Stimulated activated CD4-positive, alpha-beta T cell treated with anti-CD3 and anti-CD28 coated beads, Interleukin-15, amount 100 ng/mL, for 1 hour (primary cell): ENCODE data around the gene PRR15.

Source experiments
- DNase-seq, 2 donors: peaks; one replicate each; pipeline ENCODE4 v3.0.0-alpha.2; 2020; ENCODE audit warnings: low read depth in 1 of 2, low spot score in 1 of 2

The PRR15 gene

DNA sequence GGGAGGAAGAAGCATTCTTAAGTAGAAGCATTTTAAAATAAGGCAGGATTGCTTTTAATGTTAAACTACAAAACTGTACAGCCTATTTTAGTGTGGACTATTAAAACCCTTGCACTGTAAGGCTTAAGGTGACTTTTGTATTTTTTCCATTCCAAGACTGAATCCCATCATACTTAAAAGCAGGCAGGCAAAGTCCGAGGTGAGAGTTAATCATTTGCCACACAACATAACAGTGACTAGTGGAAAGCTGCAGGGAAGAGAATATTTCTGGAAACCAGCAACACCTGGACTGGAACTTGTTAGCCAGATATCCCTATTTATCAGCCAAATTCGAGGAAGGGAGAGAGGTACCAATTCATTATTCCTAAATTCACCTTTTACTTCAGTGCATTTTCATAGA, 3.5 kb downstream of the PRR15 start:
- DNase-seq = no peak

DNA sequence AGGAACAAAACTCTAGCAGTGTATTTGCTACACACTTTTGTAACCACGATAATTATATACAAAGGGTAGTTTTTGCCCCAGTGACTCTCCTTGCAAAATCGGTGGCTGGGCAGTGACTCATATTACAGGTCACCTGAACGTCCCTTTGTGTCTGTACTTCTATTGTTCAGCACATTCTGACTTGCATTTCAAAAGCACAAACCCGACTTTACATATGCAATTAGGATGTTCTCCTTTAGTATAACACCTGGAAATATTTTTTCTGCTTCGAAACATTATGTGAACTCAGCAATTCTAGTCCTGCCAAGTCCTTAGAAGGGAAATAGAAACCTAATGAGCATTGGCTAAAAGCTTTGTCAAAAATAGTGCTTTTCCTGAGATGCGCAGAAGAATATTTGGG, 6.0 kb downstream of the PRR15 start:
- DNase-seq = no peak

DNA sequence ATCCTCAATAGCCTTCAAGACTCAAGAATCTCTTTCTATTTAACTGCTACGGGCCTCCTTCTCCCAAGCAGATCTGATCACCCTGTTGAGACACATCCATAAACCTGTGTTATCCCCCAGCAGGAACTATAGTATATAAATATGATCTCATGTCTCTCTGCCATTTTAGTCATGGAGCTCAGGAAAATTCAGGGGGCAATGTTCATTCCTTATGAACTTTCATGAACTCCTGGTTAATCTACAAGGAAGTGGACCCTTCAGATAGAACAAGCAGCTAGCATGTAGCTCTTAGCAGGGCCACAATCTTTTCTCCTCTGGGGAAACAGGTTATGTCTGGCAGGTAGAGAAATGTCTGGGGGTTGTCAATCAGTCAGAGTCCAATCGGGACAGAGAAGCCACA, 8.9 kb downstream of the PRR15 start:
- DNase-seq = no peak

DNA sequence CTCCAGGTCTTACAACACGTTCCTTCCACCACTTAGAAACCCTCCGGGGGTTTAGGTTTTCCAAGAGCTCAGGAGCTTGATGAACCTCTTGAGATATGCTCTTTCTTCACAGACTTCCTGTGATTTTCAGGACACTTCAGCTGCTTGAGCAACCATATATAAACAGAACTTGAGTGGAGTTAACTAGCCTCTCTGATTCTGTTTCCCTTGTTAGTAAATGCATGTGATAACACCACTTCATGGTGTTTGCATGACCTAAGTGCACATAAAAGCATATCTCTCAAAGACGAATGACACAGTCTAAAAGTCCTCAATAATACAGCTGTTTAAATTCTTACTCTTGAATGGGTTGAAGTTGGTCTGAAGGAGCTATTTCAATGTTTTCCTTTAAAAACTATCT, 9.9 kb downstream of the PRR15 start:
- DNase-seq = no peak

DNA sequence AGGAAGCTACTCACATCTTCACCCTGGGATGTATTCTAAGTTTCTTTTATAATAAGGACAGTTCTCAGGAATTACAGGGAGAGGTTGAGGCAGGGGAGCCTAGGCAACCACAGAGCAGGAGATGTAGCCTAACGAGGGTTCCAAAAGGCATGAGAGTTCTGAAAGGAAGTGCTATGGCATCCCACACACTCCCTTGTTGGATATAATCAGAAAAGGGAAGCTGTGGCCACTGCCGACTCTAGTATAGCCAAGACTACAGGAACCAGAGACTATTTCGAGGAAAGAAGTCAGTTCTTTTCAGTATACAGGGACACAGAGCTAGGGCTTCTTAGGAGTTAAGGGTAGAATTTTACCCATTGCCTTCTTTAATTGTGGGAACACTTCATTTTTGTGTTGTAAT, 11.0 kb downstream of the PRR15 start:
- no peak for DNase-seq

DNA sequence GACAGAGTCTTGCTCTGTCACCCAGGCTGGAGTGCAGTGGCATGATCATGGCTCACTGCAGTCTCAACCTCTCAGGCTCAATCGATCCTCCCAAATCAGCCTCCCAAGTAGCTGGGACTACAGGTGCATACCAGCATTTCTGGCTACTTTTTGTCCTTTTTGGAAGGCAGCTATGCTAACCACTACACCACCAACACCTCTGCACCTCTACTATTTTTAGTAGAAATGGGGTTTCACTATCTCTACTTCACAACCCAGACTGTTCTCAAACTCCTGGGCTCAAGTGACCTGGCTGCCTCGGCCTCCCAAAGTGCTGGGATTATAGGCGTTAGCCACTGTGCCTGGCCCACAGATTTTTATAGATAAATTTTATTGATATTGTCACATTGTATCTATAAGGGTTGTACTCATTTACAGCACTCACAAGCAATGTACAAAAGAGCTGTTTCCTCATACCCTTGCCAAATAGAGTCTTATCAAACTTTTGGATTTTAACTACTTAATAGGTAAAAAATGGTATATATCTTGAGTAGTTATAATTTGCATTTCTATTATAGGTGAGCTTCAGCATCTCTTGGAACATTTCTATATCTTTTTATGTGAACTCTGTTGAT, 23.7 kb downstream of the PRR15 start:
- DNase-seq = no peak

DNA sequence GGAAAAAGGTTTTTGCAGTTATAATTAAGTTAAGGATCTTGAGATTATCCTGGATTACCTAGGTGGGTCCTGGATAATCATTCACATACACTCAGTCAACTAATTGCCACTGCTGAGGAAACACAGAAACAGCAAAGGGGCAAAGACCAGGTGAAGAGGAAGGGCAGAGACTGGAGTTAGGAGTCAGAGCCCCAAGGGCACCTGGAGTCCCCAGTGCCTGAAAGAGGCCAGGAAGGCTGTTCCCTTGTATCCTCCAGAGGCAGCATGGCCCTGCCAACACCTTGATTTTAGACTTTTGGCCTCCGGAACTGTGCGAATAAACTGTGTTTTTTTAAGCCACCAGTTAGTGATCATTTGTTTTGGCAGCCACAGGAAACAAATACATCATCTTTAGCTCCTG, 24.6 kb downstream of the PRR15 start:
- DNase-seq = no peak

DNA sequence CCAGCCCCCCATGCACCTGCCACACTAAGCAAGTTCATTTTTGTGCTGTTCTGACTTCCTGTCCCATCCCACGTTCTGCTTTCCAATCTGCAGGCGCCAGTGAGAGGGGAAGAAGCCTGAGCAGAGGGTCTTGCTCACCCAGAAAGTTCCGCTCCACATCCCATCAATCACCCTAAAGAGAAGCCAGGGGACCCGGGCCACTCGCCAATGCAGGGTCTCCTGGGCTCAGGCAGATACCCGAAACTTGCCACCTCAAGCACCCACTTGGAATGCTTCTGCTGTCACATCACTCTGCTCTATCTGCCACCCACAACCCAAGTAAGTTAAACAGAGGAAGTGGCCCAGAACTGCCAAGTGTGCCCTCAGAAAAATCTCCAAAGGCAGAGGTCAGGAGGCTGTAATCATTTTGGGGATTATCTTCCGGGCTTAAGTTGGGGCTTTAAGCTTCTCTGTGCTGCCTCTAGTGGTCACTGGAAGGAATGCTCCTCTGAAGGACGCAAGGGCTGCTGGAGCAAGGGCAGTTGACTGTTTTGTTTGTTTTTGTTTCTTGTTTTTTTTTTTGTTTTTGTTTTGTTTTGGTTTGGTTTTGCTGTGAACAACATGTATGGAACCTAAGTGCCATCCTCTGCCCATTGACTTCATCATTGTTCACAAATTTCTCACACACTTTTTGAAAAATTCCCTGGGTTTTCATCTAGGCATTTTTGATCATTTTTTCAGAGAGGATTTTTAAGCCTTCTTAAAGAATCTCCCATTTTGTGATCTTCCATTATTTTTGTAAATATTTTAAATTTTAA, 25.5 kb downstream of the PRR15 start:
- DNase-seq = no peak

DNA sequence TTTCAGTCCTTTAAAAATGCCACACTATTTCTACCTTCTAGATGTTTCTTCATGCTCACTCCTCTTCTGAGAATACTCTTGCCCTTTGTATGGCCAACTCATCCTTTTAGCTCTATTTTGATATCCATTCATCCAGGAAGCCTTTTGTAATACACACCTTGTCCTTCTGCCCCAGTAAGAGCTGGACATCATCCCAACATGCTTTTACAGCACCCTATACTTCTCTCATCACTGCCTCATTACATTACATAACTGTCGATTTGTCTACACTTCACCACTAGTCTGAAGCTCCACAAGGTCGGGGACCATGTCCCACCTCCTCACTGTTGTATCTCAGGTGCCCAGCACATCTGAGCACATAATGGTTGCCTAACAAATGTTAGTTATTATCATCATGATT, 29.2 kb downstream of the PRR15 start:
- no peak for DNase-seq

DNA sequence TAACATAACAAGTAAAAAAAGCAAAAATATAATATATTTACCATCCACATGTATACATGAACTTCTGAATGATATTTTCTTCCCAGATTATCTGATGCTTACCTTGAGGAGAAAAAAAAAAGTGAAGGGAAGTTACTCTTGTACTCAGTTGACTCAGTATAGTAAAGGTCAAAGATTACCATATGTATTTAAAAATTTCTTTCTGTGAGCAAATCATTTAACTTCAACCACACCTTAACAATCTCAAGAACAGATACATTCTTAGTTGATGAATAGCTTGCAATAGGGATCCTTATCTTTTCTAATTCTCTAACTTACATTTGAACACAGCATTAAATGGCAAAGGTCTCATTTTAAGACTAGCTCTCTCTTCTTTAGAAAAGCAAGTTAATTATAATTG, 29.8 kb downstream of the PRR15 start:
- no peak for DNase-seq

DNA sequence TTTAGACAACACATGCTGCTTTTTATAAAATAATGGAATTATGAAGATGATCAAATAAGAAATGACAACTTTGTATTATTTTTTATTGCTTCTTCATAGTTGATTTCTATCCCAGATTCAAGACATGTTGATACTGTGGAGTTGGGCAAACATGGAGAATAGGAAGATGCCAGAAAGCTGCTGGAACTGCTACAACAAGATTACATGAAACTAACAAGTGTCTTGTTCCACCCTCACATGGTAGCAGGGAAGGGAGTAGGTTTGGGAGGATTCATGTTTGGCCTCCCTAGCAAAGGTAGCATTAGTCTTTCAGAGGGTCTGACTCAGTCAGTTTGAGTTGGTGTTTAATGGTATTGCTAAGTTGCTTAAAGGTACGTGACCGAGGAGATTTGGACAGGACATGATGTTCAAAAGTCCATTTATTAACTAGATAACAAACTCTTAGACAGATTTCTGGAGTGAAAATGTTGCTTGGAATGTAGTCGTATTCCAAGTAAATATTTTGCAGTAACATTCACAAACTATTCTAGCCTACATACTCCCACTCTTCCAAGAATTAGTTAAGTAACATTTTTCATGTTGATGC, 33.1 kb downstream of the PRR15 start:
- no peak for DNase-seq

DNA sequence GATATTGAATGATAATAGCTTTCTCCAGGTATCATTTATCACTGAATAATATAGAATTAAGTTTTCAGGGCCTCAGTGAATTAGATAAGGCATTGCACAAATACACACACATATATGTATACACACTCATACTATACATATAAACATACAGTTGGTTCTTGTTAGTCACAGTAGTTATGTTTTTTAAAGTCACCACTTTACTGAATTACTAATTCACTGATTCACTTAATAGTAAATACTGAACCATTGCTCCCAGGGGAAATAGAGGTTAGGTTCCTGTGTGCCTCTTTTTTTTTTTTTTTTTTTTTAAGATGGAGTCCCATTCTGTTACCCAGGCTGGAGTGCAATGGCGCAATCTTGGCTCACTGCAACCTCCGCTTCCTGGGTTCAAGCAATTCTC, 33.6 kb downstream of the PRR15 start:
- no peak for DNase-seq

DNA sequence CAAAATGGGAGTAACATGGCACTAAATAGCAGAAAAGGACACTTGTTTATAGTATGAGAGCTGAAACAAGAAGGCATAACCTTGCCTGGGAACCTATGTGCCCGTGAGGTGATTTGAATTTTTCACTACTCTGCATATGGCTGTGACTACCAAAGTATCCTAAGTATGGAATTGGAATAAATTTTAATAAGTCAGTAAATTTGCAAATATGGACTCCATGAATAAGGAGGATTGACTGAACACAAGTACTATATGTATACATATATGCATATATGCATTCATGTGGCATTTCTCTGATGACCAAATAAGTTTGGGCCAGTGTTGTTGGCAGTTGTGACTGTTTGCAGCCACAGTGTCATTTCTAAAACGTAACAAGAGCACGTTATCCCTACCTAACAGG, 34.5 kb downstream of the PRR15 start:
- no peak for DNase-seq

DNA sequence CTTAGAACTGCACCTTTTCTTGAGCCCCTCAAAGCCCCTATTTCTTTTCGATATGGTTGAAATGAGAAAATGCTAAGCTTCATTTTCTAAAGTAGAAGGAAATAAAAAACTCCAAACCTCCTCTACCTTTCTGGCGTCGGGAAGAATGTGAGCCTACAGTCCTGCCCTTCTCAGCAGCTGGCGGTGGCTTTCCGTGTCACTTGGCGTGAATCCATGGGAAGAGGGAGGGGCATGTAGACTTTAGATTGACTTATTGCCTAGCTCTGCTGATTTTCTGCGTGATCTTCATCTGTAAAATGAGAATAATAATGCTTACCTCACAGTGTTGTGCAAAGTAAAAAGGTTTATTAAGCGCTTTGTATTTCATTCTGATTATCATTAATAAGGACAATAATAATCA, 35.0 kb downstream of the PRR15 start:
- DNase-seq = no peak

DNA sequence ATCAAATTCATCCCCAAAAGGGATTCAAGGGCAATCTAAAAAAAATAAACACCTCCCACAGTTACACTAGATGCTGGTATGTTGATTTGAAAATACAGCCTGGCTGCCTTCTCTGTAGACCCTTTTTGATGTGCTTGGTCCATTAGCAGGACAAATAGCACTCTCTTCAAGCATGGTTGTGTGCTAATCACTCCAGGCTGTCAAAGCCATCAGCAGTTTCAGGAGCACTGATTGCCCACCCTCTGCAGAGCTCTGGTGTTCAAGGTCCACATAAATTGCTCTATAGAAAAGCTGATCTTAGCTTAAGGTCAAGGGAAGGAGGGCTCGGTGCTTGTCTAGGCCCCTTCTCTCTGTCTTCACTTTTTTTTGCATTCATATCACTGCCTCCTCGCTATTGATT, 35.4 kb downstream of the PRR15 start:
- DNase-seq = no peak

DNA sequence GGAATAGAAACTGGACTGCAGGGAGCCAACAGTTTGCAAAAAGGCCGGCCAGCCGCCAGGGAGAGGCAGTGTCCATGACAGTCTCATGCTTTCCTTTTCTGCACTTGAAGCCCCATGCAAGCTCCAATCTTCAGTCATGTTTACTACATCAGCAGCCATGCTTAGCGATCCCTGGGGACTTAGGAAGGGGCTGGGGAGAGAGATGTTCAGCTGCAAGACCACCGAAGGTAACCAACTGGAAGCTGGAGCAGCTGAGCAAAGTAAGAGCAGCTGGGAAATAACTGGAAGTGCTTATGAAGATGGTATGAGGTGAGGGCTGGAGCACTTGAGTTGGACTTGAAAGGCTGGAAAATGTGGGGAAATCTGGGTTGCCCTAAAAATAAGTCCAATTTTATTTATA, 37.0 kb downstream of the PRR15 start:
- DNase-seq = no peak

DNA sequence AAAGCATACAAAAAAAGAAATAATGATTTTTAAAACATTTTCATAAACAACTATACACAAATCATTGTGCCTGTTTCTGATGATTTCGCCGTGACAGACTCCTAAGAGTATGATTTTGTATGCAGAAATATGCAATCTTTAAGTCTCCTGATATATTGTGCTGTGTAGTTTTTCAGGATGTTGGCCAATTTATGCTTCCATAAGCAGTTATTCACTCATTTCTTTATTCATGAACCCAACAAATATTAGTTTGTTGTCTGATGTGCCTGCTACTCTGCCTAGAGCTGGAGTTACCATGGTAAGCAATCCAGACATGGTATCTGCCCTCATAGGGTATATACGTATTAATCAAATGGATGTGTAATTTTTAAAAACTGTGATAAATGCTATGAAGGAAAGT, 40.4 kb downstream of the PRR15 start:
- DNase-seq = no peak

DNA sequence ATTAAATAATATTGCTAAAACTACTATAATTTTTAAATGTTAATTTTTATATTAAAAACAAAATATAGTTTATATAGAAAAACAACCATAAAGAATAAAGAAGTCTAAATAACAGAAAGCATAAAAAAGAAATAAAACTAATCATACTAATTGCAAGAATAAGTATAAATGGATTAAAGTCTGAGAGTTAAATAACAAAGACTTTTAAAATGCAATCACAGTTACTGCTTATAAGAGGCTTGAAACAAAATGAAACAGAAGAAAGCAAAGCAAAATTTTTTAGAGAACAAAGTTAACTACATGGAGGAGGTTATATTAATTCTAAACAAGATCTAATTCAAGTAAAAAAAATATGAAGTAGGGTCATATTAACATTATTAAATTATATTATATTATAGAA, 41.1 kb downstream of the PRR15 start:
- DNase-seq = no peak

DNA sequence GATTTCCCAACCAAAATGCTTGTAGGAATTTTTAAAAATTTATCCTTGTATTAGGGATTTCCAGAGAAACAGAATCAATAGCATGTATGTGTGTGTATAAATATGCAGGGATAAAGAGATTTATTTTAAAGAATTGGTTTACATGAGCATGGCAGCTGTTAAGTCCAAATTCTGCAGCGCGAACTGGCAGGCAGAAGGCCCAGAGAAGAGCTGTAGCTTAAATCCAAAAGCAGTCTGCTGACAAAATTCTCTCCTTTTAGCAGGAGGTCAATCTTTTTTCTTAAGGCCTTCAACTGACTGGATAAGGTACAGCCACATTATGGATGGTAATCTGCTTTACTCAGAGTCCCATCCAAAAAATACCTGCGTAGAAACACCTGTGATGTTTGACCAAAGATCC, 42.0 kb downstream of the PRR15 start:
- DNase-seq = no peak

DNA sequence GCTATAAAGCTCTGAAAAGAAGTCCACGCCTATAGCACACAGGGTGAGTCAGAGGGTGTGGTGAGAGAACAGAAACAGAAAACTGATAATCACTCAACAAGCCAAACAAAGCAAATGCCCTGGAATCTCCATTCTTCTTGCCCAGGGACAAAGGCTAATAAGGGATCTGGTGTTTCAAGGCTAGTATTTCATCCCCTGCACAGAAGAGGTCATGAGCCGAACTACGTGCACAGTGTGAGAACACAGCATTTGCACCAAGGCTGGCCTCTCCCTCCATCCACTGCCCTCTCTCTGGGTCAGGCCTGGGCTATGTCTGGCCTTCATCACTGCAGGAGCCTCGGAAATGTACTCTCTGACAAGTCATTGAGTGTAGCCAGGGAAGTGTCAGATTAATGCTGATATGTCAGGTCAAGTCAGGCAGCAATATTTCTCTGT, 42.7 kb downstream of the PRR15 start:
- DNase-seq = no peak

DNA sequence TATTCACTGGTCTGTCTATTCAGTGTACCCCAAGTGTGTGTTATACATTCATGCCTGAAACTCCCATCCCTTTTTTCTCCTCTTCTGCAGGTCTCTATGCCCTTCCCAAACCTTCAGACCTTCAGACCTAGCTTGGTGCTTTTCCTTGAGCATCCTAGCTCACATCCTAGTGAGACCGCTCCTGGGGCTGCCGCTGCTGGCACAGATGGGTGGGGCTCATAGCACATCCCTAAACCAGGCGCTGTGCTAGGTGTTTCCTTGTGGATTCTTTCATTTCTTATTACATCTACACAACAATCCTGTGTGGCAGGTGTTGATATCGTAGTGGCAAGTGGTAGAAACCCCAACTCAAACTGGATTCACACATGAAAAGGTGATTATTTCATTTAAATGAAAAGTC, 43.2 kb downstream of the PRR15 start:
- no peak for DNase-seq

DNA sequence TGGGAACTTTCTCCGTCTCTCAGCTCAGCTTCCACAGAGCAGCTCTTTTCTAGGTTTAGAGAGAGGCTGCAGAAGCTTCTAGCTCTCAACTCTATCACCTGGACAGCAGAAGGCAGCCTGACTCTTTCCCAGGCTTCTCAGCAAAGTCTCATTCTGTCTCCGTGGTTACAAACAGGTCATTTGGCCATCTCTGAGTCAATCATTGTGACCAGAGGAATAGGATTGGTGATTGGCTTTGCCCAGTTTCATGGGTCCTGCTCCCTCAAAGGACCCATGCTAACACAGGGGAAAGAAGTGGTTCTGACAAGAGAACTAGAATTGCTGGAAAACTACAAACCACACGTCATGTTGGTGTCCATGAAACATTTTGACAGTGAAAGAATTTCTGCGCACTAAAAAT, 43.6 kb downstream of the PRR15 start:
- no peak for DNase-seq

DNA sequence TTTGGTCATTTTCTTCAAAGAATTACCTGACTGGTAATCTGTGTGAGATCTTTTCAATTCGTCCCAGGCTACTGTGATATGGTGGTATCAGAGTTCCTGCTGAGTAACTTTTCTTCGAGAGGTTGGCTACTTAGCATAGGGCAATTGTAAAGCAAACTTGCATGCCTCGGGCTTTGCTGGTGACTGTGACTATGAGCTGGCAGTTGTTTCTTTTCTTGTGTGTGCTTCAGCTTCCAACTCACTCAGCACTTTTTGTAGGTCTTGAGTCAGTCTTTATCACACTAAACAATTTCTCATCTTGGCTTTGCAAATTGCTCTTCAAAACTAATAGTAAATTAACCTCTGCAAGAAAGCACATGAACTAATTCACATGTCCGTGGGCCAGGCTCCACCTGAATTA, 44.3 kb downstream of the PRR15 start:
- no peak for DNase-seq
